ENCODE results near the gene UNC50. TPM values are rescaled to one million over a fixed set of nuclear protein-coding genes. Genes with fewer than 3 reads are reported as not detected.
"Not testable (repeated sequence)": the region's sequence is repeated elsewhere in the genome, so short reads cannot be mapped to it uniquely, and the experiment has no call there.

Gene UNC50
- total RNA-seq, 2 donors from 2014 or later: 30.9 to 53.7 TPM

GRCh38 chr2:98589489-98589888 is 18.9 kb upstream of the UNC50 start:
- Histone ChIP-seq H3K27me3 (no peaks in the 10 kb centered on the region), H3K4me3 (no peak overlapping the region), H3K36me3 (replicated peaks in 1 of 2; ENCODE audit: insufficient read depth in 1 of 2, low read depth in 2 of 2) (no peaks in the 10 kb centered on the region), H3K9me3 (no peaks in the 10 kb centered on the region), H3K27ac (no peak overlapping the region), H3K4me1 (no peaks in the 10 kb centered on the region)
- WGBS, 2 donors: 95 to 96% methylated on average over 4 of the region's 4 CpGs
- DNase-seq: no peak
- no peak for ATAC-seq
- TF ChIP-seq, protein P1, sequence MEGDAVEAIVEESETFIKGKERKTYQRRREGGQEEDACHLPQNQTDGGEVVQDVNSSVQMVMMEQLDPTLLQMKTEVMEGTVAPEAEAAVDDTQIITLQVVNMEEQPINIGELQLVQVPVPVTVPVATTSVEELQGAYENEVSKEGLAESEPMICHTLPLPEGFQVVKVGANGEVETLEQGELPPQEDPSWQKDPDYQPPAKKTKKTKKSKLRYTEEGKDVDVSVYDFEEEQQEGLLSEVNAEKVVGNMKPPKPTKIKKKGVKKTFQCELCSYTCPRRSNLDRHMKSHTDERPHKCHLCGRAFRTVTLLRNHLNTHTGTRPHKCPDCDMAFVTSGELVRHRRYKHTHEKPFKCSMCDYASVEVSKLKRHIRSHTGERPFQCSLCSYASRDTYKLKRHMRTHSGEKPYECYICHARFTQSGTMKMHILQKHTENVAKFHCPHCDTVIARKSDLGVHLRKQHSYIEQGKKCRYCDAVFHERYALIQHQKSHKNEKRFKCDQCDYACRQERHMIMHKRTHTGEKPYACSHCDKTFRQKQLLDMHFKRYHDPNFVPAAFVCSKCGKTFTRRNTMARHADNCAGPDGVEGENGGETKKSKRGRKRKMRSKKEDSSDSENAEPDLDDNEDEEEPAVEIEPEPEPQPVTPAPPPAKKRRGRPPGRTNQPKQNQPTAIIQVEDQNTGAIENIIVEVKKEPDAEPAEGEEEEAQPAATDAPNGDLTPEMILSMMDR (IDR thresholded peaks at IDR 0.05): no peak
- TF ChIP-seq POLR2A (IDR thresholded peaks at IDR 0.05): no peak
- intact Hi-C loops (cut with DNase I): no loop called here

DNA sequence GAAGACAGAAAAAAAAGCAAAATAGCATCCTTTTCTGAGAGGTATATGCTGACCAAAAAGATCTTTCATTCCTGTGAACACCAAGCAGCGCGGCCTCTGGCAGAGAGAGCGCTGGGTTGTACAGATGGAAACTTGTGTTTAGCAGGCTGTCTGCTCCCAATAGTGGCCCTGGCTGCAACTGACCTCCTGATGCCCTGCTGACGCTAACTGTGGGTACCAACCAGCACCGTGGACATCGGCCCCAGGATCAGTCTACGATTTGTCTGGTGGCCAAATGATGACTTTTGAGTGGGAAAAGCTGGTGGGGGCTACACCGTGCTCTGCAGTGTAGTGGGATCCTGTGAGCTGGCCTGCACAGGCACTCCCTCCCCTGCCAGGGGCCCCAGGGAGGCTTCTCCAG is 15.8 kb upstream of the UNC50 start:
- Histone ChIP-seq H3K27ac (no peak overlapping the region), H3K4me3 (no peak overlapping the region), H3K4me1 (no peaks in the 10 kb centered on the region), H3K9me3 (no peaks in the 10 kb centered on the region), H3K36me3 (replicated peaks in 1 of 2; ENCODE audit: insufficient read depth in 1 of 2, low read depth in 2 of 2) (no peaks in the 10 kb centered on the region), H3K27me3 (no peaks in the 10 kb centered on the region)
- ATAC-seq: no peak
- no peak for DNase-seq
- 93 to 97% methylated on average over 8 of the region's 8 CpGs for WGBS, 2 donors
- TF ChIP-seq, protein P1 (IDR thresholded peaks at IDR 0.05): no peak
- TF ChIP-seq POLR2A (IDR thresholded peaks at IDR 0.05): no peak
- intact Hi-C loops (cut with DNase I): no loop called here

DNA sequence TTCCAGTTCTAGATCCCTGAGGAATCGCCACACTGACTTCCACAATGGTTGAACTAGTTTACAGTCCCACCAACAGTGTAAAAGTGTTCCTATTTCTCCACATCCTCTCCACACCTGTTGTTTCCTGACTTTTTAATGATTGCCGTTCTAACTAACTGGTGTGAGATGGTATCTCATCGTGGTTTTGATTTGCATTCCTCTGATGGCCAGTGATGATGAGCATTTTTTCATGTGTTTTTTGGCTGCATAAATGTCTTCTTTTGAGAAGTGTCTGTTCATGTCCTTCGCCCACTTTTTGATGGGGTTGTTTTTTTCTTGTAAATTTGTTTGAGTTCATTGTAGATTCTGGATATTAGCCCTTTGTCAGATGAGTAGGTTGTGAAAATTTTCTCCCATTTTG is 13.7 kb upstream of the UNC50 start:
- H3K36me3 ChIP-seq (replicated peaks in 1 of 2; ENCODE audit: insufficient read depth in 1 of 2, low read depth in 2 of 2); DNase-seq; H3K4me1 ChIP-seq; H3K4me3 ChIP-seq; H3K27ac ChIP-seq; ATAC-seq; H3K27me3 ChIP-seq; intact Hi-C loops (cut with DNase I); H3K9me3 ChIP-seq: not testable (repeated sequence)
- 81 to 97% methylated on average over 4 of the region's 4 CpGs for WGBS, 2 donors

DNA sequence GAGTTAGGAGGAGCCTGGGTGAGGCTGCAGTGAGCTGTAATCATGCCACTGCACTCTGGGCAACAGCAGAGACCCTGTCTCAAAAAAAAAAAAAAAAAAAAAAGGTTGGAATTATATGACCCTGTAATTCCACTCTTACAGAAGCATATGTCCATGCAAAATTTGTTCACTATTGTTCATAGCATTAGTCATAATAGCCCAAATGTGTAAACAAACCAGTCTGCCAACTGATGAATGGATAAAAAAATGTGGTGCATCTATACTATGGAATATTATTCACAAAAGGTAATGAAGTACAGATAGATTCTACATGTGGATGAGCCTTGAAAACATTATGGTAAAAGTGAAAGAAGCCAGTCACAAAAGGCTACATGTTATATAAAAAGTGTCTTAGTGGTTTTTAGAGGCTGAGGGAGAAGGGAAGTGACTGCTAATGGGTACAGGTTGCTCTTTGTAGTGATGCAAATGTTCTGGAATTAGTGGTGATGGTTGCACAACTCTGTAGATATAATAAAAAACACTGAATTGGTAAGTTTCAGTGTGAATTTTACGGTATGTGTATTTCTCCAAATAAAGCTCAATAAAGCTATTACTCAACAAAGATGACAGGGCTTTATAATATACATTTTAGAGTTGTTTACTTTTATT is 9.5 kb upstream of the UNC50 start:
- no peak for DNase-seq
- intact Hi-C loops (cut with DNase I): no loop called here
- peaks cover 0 to 14% of the 10 kb centered on the region in 2 donors for H3K36me3 ChIP-seq (replicated peaks in 1 of 2; ENCODE audit: insufficient read depth in 1 of 2, low read depth in 2 of 2)

DNA sequence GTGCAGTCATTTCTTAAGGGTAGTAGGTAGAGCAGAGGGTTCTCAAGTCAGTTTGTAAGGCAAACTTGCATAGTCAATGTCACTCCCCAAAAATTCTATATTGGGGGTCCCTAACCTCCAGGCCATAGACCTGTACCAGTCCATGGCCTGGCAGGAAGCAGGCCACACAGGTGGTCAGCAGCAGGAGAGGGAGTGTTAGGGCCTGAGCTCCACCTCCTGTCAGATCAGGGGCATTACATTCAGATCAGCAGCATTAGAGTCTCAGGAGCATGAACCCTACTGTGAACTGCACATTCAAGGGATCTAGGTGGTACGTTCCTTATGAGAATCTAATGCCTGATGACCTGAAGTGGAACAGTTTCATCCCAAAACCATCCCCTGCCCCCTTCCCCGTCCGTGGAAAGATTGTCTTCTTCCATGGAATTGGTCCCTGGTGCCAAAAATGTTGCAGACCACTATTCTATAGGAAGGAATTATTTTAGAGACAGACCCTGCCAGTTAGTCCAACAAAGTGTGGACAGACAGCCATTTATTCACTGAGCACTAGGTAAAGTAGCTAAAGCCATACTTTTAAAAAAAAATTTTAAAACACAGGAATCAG is 6.8 kb upstream of the UNC50 start:
- WGBS, 2 donors: 59 to 68% methylated on average over 3 of the region's 3 CpGs

More for the DNA sequence above, 9.5 kb upstream of the UNC50 start:
- Histone ChIP-seq H3K4me3 (no peak overlapping the region), H3K27me3 (no peaks in the 10 kb centered on the region), H3K4me1 (no peaks in the 10 kb centered on the region), H3K27ac (no peak overlapping the region), H3K9me3 (no peaks in the 10 kb centered on the region)
- ATAC-seq: no peak
- 90 to 95% methylated on average over 1 of the region's 1 CpG for WGBS, 2 donors
- TF ChIP-seq, protein P1 (IDR thresholded peaks at IDR 0.05): no peak
- TF ChIP-seq POLR2A (IDR thresholded peaks at IDR 0.05): no peak

More for the DNA sequence above, 6.8 kb upstream of the UNC50 start:
- TF ChIP-seq POLR2A (IDR thresholded peaks at IDR 0.05): no peak
- TF ChIP-seq, protein P1 (IDR thresholded peaks at IDR 0.05): peak in 5 of 7 experiments; percentile 18 to 49 (median 40)
- no peak overlapping the region for H3K4me3 ChIP-seq
- intact Hi-C loops (cut with DNase I): no loop called here
- DNase-seq (peak in 2 of 4 donors; percentile 25 to 31), ATAC-seq (peak; percentile 72)
- peaks cover 0 to 14% of the 10 kb centered on the region in 2 donors for H3K36me3 ChIP-seq (replicated peaks in 1 of 2; ENCODE audit: insufficient read depth in 1 of 2, low read depth in 2 of 2)
- H3K9me3 ChIP-seq: no peaks in the 10 kb centered on the region
- H3K27me3 ChIP-seq: no peaks in the 10 kb centered on the region
- no peak overlapping the region for H3K27ac ChIP-seq
- peaks cover 7% of the 10 kb centered on the region for H3K4me1 ChIP-seq

Measured in body of pancreas (tissue), 4 donors.